ENCODE data around the gene SH3BP1. TPM values are rescaled to one million over a fixed set of nuclear protein-coding genes. Genes with fewer than 3 reads are reported as not detected.
A peak's percentile ranks its signal among the peaks of the same experiment; 100 is the strongest.

Gene SH3BP1
- total and polyA plus RNA-seq, 2 of the 4 experiments (the other 2 are of a cell fraction): 8.8 to 33.3 TPM

- H3K56ac ChIP-seq (ENCODE audit: extremely low read depth, insufficient read depth, low read length): peak overlapping the region; percentile 100
- in situ Hi-C loops (cut with MboI; ENCODE audit: low sequenced_read_pairs): no loop called here
- DNase-seq (peak; percentile 98), ATAC-seq (ENCODE audit: low read depth) (peak; percentile 56)
- H2AFZ ChIP-seq (replicated peaks; ENCODE audit: low read length, poor library complexity): peak overlapping the region; percentile 81
- H2AK9ac ChIP-seq (replicated peaks; ENCODE audit: low read depth, low read length, poor library complexity): peak overlapping the region; percentile 100
- H3K9ac ChIP-seq (ENCODE audit: low read depth, low read length): peak overlapping the region; percentile 97
- dilution Hi-C loops (cut with HindIII; ENCODE audit: low sequenced_read_pairs, unreplicated experiment): no loop called here
- H2BK5ac ChIP-seq (ENCODE audit: low read depth, low read length, poor library complexity, severe bottlenecking): peak overlapping the region; percentile 98
- peaks cover 20% of the 10 kb centered on the region for H3K4me1 ChIP-seq (ENCODE audit: control insufficient read depth, insufficient read depth, low read length)
- H3K4me3 ChIP-seq (ENCODE audit: insufficient read depth, low read depth, low read length): peak overlapping the region; percentile 92
- H3K27ac ChIP-seq (ENCODE audit: insufficient read depth, low read length): peak overlapping the region; percentile 98
- peak overlapping the region; percentile 36 for H4K5ac ChIP-seq (ENCODE audit: low read depth, low read length)
- H2AK5ac ChIP-seq (ENCODE audit: low read depth, low read length): peak overlapping the region; percentile 99
- H3K9me1 ChIP-seq (ENCODE audit: insufficient read depth, low read length): no peaks in the 10 kb centered on the region; the same call in 1 of the 2 replicates
- ChIA-PET CTCF (no interaction called here), POLR2A (ENCODE audit: unreplicated experiment) (interaction anchor here (0.6 to 2.8 kb wide), 4 partner anchors 18 to 166 kb away, joined by 4 to 14 read pairs (median 6); partner anchors contain the start of genes GGA1, PDXP and SH3BP1)
- peaks cover 69% of the 10 kb centered on the region for H4K20me1 ChIP-seq (ENCODE audit: insufficient read depth, low read length)
- H3K9me3 ChIP-seq (ENCODE audit: control insufficient read depth, insufficient read depth, low read length): no peaks in the 10 kb centered on the region
- intact Hi-C loops (cut with micrococcal nuclease): loop anchor here (5.0 kb wide), 1 partner anchor 130 kb away; no protein-coding TSS in a partner anchor
- 0 out of 2 replicates have a peak overlapping the region, but pooled peaks have one; percentile 24 for H2BK20ac ChIP-seq (ENCODE audit: low read depth, low read length)
- H4K91ac ChIP-seq (ENCODE audit: insufficient read depth, low read depth, low read length): peak overlapping the region; percentile 98
- H3K4me2 ChIP-seq (ENCODE audit: low read depth, low read length): peak overlapping the region; percentile 97
- peak overlapping the region; percentile 89 to 93 for H4K8ac ChIP-seq (ENCODE audit: low read depth in 2 of 2, low read length in 2 of 2)
- no peaks in the 10 kb centered on the region for H3K27me3 ChIP-seq (ENCODE audit: control insufficient read depth, insufficient read depth, low read length)
- H3K79me1 ChIP-seq (ENCODE audit: low read depth in 1 of 2, low read length in 2 of 2): peaks cover 12 to 61% of the 10 kb centered on the region in 2 experiments; a peak in 3 of 4 replicates
- H3K36me3 ChIP-seq (ENCODE audit: control insufficient read depth, insufficient read depth, low read length): peaks cover 28% of the 10 kb centered on the region
- H3K4ac ChIP-seq (ENCODE audit: low read depth, low read length): peak overlapping the region; percentile 99
- WGBS, 2 experiments (ENCODE audit: extremely low coverage in 2 of 2, insufficient read length in 1 of 2): 0% methylated on average over 1 of the region's 42 CpGs; no CpG with 5 or more reads in 1 of the 2 experiments
- H3K14ac ChIP-seq (replicated peaks; ENCODE audit: low read depth, low read length): peak overlapping the region; percentile 100
- H2BK120ac ChIP-seq (ENCODE audit: low read depth, low read length): peak overlapping the region; percentile 58
- BruUV-seq (replicated peaks): no TSS peak
- H2BK15ac ChIP-seq (ENCODE audit: low read depth, low read length): peak overlapping the region; percentile 7; the same call in 1 of the 3 replicates
- peak overlapping the region; percentile 67 for H3K18ac ChIP-seq (ENCODE audit: low read depth, low read length)
- H3K23ac ChIP-seq (ENCODE audit: low read depth, low read length): peak overlapping the region; percentile 98
- TF ChIP-seq POLR2A (IDR thresholded peaks at IDR 0.05; ENCODE audit: low read depth, low read length) (peak; percentile 90), RAD21 (IDR thresholded peaks at IDR 0.05; ENCODE audit: low read length) (no peak), BHLHE40 (IDR thresholded peaks at IDR 0.05; ENCODE audit: low read depth, low read length) (0 out of 2 replicates have a peak, but pooled peaks have one; percentile 25), SMC3 (IDR thresholded peaks at IDR 0.05; ENCODE audit: low read depth, low read length) (0 out of 2 replicates have a peak, but pooled peaks have one; percentile 8), MAFK (IDR thresholded peaks at IDR 0.05; ENCODE audit: low read depth, low read length) (peak; percentile 26; the same call in 1 of the 2 replicates), FOS (IDR thresholded peaks at IDR 0.05; ENCODE audit: low read depth, low read length) (peak; percentile 86), CHD1 (IDR thresholded peaks at IDR 0.05; ENCODE audit: low read depth, low read length) (0 out of 2 replicates have a peak, but pooled peaks have one; percentile 12), MAZ (IDR thresholded peaks at IDR 0.05; ENCODE audit: borderline replicate concordance, low read depth, low read length) (peak; percentile 97), MXI1 (IDR thresholded peaks at IDR 0.05; ENCODE audit: borderline replicate concordance, low read depth, low read length) (peak; percentile 56; the same call in 1 of the 2 replicates), RCOR1 (IDR thresholded peaks at IDR 0.05; ENCODE audit: insufficient replicate concordance, low read length) (no peak)
Measured at GRCh38 chr22:37676736-37677492, 37.4 kb downstream of the SH3BP1 start.

All from IMR-90 (cell line).